HG02973 (cell line): ENCODE data around the gene SYT15.
A peak's percentile ranks its signal among the peaks of the same experiment; 100 is the strongest.
"Not testable (repeated sequence)": the region's sequence is repeated elsewhere in the genome, so short reads cannot be mapped to it uniquely, and the experiment has no call there.

Source experiments
- ATAC-seq: cut with Tn5 transposase; IDR thresholded peaks from one replicate; pipeline ENCODE4 v1.9.1; 2021; ENCODE audit warnings: moderate library complexity; ENCODE audit not compliant: unreplicated experiment

Gene SYT15

GRCh38 chr10:46555713-46556514, 23.0 kb upstream of the SYT15 start:
- ATAC-seq = no peak

- no peak for ATAC-seq
These were observed 22.2 kb upstream of the SYT15 start, which contains the start of gene GPRIN2 for GRCh38 chr10:46556515-46557318. Gene GPRIN2, minus strand, starts transcription at chr10:46556658. Its CDS starts 5,922 bp downstream, at chr10:46550736.

- no peak for ATAC-seq
These were observed 21.4 kb upstream of the SYT15 start for GRCh38 chr10:46557319-46558121.

- no peak for ATAC-seq
These were observed 20.9 kb upstream of the SYT15 start for GRCh38 chr10:46558122-46558391.

GRCh38 chr10:46558392-46559185, 20.3 kb upstream of the SYT15 start:
- ATAC-seq = no peak

- no peak for ATAC-seq
These were observed 19.7 kb upstream of the SYT15 start for GRCh38 chr10:46559231-46559671.

GRCh38 chr10:46560381-46560780, 18.5 kb upstream of the SYT15 start:
- ATAC-seq = no peak

- no peak for ATAC-seq
These were observed 18.0 kb upstream of the SYT15 start for GRCh38 chr10:46560952-46561351.

- peak; percentile 67 for ATAC-seq
These were observed 13.2 kb upstream of the SYT15 start for GRCh38 chr10:46565591-46566332.

- ATAC-seq = not testable (repeated sequence)
These were observed 11.8 kb upstream of the SYT15 start for GRCh38 chr10:46567151-46567550.

- ATAC-seq = not testable (repeated sequence)
These were observed 8.3 kb upstream of the SYT15 start for GRCh38 chr10:46570655-46571054.

GRCh38 chr10:46572765-46573164, 6.2 kb upstream of the SYT15 start:
- not testable (repeated sequence) for ATAC-seq

- not testable (repeated sequence) for ATAC-seq
These were observed 5.6 kb upstream of the SYT15 start for GRCh38 chr10:46573314-46573713.

- not testable (repeated sequence) for ATAC-seq
These were observed 5.0 kb upstream of the SYT15 start for GRCh38 chr10:46573884-46574283.

- ATAC-seq = not testable (repeated sequence)
These were observed 1.1 kb upstream of the SYT15 start for GRCh38 chr10:46577624-46578473.

GRCh38 chr10:46579378-46579777, 450 bp downstream of the SYT15 start:
- not testable (repeated sequence) for ATAC-seq

GRCh38 chr10:46581997-46582396, 3.1 kb downstream of the SYT15 start:
- ATAC-seq = not testable (repeated sequence)

GRCh38 chr10:46582568-46582967, 3.6 kb downstream of the SYT15 start:
- not testable (repeated sequence) for ATAC-seq

GRCh38 chr10:46584196-46584595, 5.3 kb downstream of the SYT15 start:
- not testable (repeated sequence) for ATAC-seq
